GM19455 (cell line): Measurements from ENCODE around the gene KIAA0040.
A peak's percentile ranks its signal among the peaks of the same experiment; 100 is the strongest.

ENCODE experiments used
- ATAC-seq: cut with Tn5 transposase; IDR thresholded peaks from one replicate; pipeline ENCODE4 v1.9.1; 2021; ENCODE audit not compliant: unreplicated experiment

KIAA0040 gene

GRCh38 chr1:175192630-175193526, at the start of gene KIAA0040:
KIAA0040 (minus strand) TSS chr1:175192776; CDS start chr1:175161013, 31,763 bp downstream.
- ATAC-seq: peak; percentile 55

DNA sequence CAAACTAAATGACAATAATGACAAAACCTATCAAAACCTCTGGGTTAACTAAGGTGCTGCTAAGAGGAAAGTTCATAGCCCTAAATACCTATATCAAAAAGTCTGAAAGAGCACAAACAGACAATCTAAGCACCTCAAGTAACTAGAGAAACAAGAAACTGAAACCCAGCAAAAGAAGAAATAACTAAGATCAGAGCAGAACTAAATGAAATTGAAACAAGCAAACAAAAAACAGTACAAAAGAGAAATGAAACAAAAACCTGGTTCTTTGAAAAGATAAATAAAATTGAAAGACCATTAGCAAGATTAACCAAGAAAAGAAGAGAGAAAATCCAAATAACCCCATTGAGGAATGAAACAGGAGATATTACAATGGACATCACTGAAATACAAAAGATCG, 44.8 kb upstream of the KIAA0040 start:
- no peak for ATAC-seq

DNA sequence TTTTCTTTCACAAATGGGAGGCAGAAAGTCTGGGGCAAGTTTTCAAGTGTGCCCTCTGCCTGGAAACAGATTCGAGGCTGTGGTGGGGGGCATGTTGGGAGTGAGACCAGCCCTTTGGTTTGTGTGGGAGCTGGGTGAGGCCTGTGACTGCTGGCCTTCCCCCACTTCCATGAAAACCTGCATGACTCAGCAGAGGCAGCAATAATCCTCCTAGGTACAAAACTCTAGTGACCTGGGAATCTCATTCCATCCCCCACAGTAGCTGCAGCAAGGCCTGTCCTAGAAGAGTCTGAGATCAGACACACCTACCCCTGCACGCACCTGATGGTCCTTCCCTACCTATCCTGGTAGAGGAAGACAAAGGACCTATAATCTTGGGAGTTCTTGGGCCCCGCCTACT, 42.1 kb upstream of the KIAA0040 start:
- ATAC-seq: no peak

DNA sequence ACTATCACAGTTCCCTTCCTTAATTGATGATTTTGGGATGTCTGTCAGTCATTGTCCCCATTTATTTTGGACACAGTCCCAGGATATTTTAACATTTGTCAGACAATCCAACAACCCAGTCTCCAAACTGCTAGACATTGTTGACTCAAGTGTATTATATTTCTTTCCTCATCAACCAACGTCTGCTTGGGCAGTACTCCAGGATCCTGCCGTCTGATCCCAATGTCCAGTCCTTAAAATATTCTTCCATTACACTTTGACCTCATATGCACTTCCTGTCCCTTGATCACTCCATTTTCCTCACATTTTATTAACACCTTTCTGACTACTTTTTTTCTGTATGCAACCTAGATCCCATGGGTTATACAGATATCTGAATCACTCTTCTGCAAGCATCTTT, 39.8 kb upstream of the KIAA0040 start:
- ATAC-seq: no peak

GRCh38 chr1:175225805-175226129, 33.2 kb upstream of the KIAA0040 start:
- ATAC-seq: peak; percentile 34

- ATAC-seq: no peak
These were observed 29.8 kb upstream of the KIAA0040 start for GRCh38 chr1:175222296-175222938.

GRCh38 chr1:175221557-175222175, 29.1 kb upstream of the KIAA0040 start:
- ATAC-seq: no peak

GRCh38 chr1:175220853-175221556, 28.4 kb upstream of the KIAA0040 start:
- ATAC-seq: no peak

DNA sequence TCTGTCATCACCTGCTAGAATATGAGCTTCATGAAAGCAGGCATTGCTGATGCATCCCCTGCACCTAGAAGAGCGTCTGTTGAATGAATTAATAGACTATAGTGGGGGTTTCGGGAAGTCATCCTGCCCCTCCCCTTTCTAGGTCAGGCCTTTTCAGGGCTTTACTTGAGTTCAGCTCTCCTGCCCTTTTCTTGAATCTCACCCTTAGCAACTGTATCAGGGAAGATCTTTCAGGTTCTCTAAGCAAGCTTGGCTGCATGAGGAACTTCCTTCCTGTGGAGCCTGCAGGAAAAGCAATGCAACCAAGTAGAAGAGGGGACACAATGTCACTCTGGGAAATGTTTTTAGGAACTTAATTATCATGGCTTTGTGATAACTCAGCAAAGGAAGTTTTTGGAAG, 27.2 kb upstream of the KIAA0040 start:
- ATAC-seq: no peak

DNA sequence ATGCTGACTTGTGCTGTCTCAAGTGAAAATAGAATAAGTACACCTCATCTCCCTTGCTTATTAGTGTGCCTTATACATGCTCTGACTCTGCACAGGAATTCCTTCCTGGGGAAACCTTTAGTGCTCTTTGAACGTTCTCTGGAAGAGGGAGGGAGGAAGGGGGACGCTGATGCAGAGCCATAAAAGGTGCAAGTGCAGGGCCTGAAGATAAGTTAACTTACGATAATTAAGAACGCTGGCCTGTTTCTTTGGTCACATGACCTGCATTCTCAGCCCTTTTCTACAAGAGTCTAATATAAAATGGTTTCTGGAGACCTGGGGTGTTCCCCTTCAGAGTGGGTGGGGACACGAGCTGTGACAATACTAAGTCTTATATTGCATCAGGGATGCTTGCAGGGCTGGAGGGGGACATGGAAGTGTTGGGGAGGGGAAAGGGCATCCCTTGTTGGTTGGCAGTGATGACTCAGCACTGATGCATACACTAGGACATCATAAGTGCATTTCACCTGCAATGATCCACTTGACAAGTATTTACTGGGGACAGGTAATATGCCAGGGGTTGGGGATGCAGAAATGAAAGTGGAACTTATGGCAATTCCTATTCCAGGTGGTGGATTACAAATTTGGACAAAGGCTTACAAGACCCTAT, 26.3 kb upstream of the KIAA0040 start:
- no peak for ATAC-seq

DNA sequence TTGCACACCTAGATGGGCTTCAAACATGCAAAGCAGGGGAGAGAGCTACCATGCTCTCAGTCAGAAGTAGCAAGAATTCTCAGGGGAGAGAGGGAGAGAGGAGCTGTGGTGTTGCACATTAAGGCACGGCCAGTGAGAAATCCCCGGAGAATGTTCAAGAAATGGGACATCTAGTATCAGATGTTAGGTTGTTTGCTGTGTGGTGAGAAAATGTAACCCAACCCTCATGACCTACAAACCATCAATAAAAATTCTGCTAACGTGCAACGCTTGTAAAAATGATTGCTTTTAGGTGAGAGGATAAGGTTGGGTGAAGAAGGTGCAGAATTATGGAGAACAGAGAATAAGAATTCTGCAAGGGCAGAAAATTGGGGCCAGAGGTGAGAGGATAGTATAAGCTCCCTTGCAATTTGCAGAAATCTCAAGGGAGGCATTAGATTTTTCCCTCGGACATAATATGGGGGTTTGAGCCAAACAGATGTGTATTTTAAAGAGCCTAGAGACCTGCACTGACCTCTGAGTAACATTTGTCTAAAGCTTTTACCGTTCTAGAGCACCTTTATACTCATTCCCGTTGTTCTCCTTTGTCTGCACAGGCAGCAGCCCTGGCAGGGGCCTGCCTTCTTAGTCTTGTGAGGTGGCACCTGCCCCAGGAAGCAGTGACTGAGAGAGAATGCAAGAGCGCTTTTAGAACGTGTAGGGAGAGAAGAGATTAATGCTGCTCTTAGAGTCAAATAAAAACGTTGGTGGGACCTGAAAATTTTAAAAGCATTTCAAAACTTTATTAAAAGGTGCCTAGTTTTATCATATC, 25.4 kb upstream of the KIAA0040 start:
- ATAC-seq: no peak

DNA sequence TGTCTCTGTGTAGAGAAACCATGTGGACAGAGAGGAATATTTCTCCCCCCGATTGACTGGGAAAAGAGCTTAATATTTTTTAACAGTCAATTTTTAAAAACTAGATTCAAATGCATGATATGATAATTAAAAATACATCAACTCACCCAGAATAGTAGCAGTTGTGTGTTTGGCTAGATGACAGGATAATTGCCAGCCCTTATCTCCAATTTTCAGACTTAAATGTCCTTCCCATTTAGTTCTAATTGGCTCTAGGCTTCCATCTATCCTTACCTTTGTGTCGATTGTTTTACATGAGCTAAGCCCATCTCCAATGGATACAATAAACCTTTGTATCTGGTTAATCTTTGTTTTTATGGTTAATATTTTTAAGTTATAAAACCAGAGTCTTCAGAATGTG, 23.9 kb upstream of the KIAA0040 start:
- no peak for ATAC-seq

GRCh38 chr1:175211656-175212055, 19.1 kb upstream of the KIAA0040 start:
- ATAC-seq: no peak

DNA sequence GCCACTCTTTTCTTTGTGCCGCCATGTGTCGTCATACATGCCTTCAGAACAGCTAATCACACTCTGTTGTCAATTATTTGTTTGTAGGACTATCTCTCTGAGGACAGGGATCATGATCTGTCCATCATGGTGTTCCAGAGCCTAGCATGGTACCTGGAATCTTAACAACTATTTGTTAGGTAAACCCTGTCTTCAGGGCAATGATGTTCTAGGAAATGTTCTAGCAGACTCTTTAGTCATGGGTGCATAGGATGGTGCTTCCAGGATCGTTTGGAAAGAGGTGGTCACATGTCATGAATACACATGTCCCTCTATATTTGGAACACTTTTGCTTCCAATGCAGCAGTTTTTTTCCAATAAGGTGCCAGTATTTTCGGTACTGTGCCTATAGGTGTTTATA, 18.2 kb upstream of the KIAA0040 start:
- no peak for ATAC-seq

DNA sequence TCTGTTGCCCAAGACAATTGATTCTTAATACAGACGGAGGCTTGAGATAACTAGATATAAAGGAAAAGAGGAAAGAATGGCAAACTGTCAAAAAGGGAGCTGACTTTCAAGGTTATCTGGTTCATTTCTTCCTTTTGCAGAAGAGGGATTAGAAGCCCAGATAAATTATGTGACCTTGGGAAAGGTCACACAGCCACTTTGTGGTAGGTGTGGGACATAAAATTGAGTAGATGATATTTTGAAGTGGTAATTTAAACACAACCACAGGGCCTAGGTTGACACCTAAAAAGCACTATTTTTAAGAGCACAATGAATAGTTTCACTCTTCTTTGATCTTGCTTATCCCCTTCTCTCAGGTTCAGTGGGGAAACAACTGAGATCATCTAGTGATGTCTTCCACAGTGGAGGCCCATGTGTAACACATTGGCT, 16.9 kb upstream of the KIAA0040 start:
- ATAC-seq: no peak

GRCh38 chr1:175208773-175209492, 16.4 kb upstream of the KIAA0040 start:
- ATAC-seq: peak; percentile 81

GRCh38 chr1:175207971-175208370, 15.4 kb upstream of the KIAA0040 start:
- ATAC-seq: no peak

GRCh38 chr1:175206687-175207086, 14.1 kb upstream of the KIAA0040 start:
- ATAC-seq: no peak

DNA sequence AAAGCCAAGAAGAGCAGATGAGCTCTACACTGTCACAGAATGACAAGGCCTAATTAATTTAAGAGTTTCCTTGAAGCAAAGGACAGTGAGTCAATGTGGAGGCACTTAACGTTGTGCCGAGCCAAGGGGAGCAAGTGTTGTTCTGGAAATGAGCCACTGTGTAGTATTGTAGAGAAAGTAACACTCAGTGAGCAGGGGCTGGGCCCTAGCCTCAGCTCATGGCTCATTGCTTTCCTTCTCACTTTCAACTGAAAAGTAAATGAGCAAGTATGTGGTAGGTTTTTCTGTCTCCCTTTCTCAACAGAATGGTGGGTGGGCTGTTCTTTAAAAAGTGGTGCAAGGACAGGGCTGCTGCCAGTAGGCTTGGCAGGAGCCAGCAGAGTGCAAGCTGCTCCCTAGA, 11.8 kb upstream of the KIAA0040 start:
- ATAC-seq: peak; percentile 62
